Astrocyte (in vitro differentiated cells and primary cell): ENCODE results near the gene ANKRD40CL.

Source experiments
- EZH2 ChIP-seq: IDR thresholded peaks from 2 replicates; pipeline ENCODE4 v1.6.1; 2012; ENCODE audit warnings: mild to moderate bottlenecking, low read length, inconsistent platforms; ENCODE audit not compliant: insufficient read depth
- TF ChIP-seq, protein P1 (sequence below): IDR thresholded peaks from 2 replicates; pipeline ENCODE4 v1.5.1; 2011; ENCODE audit warnings: low read depth, mild to moderate bottlenecking, inconsistent platforms, low read length, moderate library complexity; ENCODE audit not compliant: insufficient read depth

GRCh38 chr17:50806141-50806643 is 38.9 kb upstream of the ANKRD40CL start:
- TF ChIP-seq, protein P1, sequence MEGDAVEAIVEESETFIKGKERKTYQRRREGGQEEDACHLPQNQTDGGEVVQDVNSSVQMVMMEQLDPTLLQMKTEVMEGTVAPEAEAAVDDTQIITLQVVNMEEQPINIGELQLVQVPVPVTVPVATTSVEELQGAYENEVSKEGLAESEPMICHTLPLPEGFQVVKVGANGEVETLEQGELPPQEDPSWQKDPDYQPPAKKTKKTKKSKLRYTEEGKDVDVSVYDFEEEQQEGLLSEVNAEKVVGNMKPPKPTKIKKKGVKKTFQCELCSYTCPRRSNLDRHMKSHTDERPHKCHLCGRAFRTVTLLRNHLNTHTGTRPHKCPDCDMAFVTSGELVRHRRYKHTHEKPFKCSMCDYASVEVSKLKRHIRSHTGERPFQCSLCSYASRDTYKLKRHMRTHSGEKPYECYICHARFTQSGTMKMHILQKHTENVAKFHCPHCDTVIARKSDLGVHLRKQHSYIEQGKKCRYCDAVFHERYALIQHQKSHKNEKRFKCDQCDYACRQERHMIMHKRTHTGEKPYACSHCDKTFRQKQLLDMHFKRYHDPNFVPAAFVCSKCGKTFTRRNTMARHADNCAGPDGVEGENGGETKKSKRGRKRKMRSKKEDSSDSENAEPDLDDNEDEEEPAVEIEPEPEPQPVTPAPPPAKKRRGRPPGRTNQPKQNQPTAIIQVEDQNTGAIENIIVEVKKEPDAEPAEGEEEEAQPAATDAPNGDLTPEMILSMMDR: no peak
- no peak for TF ChIP-seq EZH2
